KBM-7 (cell line): Measurements from ENCODE around the gene SEC22B.
A peak's percentile ranks its signal among the peaks of the same experiment; 100 is the strongest.
"Not testable (repeated sequence)": the region's sequence is repeated elsewhere in the genome, so short reads cannot be mapped to it uniquely, and the experiment has no call there.

Source experiments
- DNase-seq: peaks from one replicate; pipeline ENCODE4 v3.0.0-alpha.2; 2015
- in situ Hi-C: fragments of 300-500 bp; cut with MboI; formaldehyde crosslinking; loops from 2 replicates; pipeline ENCODE4 v1.14.3; 2020; ENCODE audit warnings: low sequenced_read_pairs, low pct_unique_long_range_greater_than_20kb, mixed read lengths

Gene SEC22B

DNA sequence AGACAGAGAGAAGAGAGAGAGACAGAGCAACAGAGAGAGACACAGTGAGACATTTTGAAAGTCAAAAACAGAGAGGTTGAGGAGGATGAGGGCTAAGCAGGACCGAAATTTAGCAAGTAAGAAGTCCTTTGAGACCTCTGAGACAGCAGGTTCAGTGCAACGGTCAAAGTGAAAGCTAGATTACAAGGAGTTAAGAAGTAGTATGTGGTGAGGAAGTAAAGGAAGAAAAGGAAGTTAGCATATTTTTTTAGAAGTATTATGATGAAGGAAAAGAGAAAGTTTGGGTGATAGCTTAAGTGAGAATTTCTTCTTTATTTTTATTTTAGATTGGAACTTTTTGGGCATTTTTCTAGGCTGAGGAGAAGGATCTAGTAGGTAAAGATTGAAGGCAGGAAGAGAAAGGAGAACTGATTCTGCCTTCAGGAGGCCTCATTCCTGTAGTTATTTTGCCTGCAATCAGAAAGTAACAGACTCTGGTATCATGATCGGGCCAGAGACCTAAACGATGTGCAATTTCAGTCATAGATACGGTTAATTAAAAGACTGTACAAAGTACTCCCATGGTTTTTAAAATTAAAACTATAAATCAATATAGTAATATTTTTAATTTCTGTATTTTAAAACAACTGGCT, 53.9 kb downstream of the SEC22B start:
- in situ Hi-C loops, result not testable (repeated sequence)
- DNase-seq, result peak; percentile 21

DNA sequence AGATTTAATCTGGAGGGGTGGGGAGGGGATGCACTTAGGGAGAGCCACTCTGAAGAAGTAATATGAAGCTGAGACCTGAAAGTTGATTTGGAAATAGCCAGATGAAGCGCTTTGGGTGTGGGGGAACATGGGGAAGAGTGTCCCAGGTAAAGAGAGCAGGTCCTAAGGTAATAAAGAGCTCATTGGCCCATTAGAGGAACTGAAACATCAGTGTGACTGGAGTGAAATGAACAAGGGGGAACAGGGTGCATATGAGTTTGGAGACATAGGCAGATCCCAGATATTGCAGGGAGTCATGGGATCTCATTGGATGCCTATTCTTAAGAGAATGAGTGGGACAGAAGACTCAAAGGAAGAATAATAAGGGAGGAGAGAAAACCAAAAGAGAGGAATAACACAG, 54.5 kb downstream of the SEC22B start:
- in situ Hi-C loops, DNase-seq: not testable (repeated sequence)

- in situ Hi-C loops, result not testable (repeated sequence)
These were observed 55.8 kb downstream of the SEC22B start for GRCh38 chr1:120120525-120120924.

DNA sequence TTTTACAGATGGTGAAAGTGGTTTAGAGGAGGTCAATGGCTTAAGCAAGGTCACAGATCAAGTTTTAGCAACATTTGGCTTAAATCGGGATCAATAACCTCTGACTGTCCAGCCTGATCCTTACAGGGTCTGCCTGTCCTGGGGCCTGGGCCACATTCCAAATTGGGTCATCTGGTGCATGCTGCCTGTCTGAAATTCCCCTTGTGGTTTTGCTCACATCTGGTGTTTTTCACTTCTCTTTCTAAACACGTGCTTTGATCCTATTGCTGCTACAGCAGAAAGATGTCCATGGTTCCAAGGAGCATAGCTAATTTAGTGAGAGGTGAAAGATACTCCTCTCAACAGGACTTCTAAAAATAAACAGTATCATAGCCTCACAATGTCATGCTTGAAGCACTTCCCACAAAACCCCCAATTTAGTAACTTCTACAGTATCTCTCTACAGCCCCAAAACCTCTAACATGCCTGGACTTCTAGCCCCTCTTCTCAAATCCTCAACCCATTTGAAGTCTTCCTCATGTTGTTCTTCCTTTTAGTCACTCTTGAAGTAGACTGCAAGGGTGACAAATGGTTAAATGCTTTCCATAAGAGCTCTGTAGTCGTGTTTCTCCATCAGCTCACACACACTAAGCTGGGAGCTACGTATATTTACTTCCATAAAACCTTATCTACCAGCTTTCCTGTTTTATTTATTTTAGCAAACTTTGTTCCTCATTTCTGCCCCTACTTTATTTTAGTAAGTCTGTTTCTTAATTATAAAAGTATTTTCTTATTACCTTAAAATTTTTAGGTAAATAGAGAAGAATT, 58.7 kb downstream of the SEC22B start:
- in situ Hi-C loops, result not testable (repeated sequence)
- DNase-seq, result peak; percentile 78

More at GRCh38 chr1:120120525-120120924, 55.8 kb downstream of the SEC22B start:
- not testable (repeated sequence) for DNase-seq

- DNase-seq, in situ Hi-C loops: not testable (repeated sequence)
These were observed 60.2 kb downstream of the SEC22B start for GRCh38 chr1:120116094-120116493.

- DNase-seq, in situ Hi-C loops: not testable (repeated sequence)
These were observed 63.2 kb downstream of the SEC22B start for GRCh38 chr1:120113134-120113533.

DNA sequence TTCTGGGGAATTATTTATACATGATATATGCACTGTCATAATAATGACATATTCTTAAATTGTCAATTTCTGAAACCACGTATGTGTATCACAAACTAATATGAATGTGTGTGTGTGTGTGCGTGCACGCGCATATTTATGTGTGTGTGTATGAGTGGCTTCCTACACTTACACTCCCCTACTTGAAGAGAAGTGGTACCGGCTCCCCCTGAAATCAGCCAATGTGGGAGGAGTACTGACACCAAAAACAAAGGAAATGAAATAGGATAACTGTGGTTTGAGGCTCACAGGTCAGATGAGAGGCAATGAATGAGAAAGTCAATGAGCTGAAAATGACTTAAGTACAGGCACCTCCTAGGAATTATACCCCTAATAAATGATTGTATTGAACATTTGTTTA, 64.1 kb downstream of the SEC22B start:
- in situ Hi-C loops, DNase-seq: not testable (repeated sequence)

DNA sequence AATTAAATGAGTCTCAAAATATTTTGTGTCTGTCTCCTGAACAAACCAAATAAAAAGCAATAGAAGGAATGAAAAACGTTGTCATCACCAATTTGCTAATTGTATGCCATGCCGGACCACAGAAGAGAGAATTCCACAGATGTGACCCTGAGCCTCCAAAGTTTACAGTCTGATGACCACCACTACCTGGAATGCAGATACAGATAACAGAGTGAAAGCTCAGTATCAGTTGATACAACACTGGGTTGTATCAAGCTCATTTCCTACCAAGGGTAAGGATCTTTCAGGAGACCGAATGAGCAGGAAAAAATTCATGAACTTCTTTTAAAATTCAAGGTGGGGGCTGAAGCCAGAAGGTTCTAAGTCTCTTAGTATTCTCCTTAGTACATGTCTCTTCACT, 64.5 kb downstream of the SEC22B start:
- in situ Hi-C loops, DNase-seq: not testable (repeated sequence)

DNA sequence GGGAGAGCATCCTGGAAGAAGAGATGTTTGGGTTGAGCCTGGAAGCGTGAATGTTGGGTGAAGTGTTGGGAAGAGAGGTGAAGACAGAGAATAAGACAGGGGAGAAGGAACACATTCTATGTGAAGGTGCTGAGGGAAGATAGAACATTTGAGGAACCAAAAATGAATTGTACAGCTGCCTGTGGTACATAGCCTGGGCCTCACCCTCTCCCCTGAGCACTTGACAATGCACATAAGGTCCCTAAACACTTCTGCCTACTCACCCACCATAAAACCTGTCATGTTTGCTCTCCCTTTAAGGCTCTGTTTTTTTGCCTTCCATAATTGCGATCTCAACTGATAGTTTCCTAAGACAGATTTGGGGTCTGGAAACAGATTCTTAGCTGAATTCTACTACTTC, 65.3 kb downstream of the SEC22B start:
- in situ Hi-C loops, DNase-seq: not testable (repeated sequence)

- DNase-seq, in situ Hi-C loops: not testable (repeated sequence)
These were observed 66.7 kb downstream of the SEC22B start for GRCh38 chr1:120109656-120110055.

GRCh38 chr1:120109180-120109579, 67.1 kb downstream of the SEC22B start:
- in situ Hi-C loops, DNase-seq: not testable (repeated sequence)

- DNase-seq, in situ Hi-C loops: not testable (repeated sequence)
These were observed 71.0 kb downstream of the SEC22B start for GRCh38 chr1:120105288-120105687.

DNA sequence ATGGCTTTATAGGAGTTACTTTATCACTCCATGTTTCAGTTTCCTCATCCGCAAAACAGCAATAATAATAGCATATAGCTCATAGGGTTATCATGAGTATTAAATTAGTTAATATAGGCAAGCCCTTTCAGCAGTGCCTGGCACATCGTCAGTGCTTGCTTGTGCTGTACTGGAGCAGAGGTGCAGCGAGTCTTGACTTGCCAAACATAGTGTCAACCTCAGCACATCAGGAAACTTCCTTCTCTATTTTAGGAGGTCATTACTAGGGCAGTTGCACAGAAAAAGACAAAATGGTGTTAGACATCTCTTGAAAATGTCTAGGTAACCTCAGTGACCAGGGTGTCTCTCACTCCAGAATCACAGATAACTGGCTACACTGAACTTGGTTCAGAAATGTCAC, 72.6 kb downstream of the SEC22B start:
- in situ Hi-C loops, DNase-seq: not testable (repeated sequence)

DNA sequence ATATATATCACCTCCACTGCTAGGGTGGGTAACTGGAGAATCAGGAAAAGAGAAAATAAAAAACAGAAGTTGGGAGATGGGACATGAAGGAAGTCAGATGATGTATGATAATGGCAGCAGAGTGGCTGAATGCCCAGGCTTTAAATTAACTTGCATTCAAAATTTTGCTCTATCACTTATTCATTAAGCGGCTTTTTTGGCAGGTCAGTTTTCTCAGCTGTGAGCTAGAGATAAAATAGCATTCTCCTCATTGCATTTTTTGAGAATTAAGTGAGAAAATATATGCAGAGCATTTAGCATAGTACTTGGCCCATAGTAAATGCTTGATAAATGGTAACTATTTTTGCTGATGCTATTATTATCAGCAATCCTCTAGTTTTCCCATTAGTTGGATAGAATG, 74.7 kb downstream of the SEC22B start:
- in situ Hi-C loops, DNase-seq: not testable (repeated sequence)
